ENCODE results near the gene KLHL29.

The KLHL29 gene

GRCh38 chr2:23397478-23397877 is 12.5 kb downstream of the KLHL29 start:
- DNase-seq = no peak

- DNase-seq = no peak
Measured at GRCh38 chr2:23399674-23400261, 14.8 kb downstream of the KLHL29 start.

- no peak for DNase-seq
Measured at GRCh38 chr2:23400703-23401102, 15.7 kb downstream of the KLHL29 start.

GRCh38 chr2:23401427-23402204 is 16.6 kb downstream of the KLHL29 start:
- DNase-seq = no peak

GRCh38 chr2:23402205-23402740 is 17.3 kb downstream of the KLHL29 start:
- no peak for DNase-seq

GRCh38 chr2:23404426-23404825 is 19.4 kb downstream of the KLHL29 start:
- DNase-seq = peak; percentile 47

- no peak for DNase-seq
Measured at GRCh38 chr2:23409248-23409647, 24.3 kb downstream of the KLHL29 start.

GRCh38 chr2:23410596-23410995 is 25.6 kb downstream of the KLHL29 start:
- DNase-seq = no peak

- no peak for DNase-seq
Measured at GRCh38 chr2:23411752-23412431, 26.9 kb downstream of the KLHL29 start.

- DNase-seq = no peak
Measured at GRCh38 chr2:23412556-23413155, 27.7 kb downstream of the KLHL29 start.

GRCh38 chr2:23413641-23414040 is 28.7 kb downstream of the KLHL29 start:
- DNase-seq = no peak

- DNase-seq = no peak
Measured at GRCh38 chr2:23414106-23414505, 29.1 kb downstream of the KLHL29 start.

- no peak for DNase-seq
Measured at GRCh38 chr2:23414871-23415270, 29.9 kb downstream of the KLHL29 start.

GRCh38 chr2:23417310-23417709 is 32.3 kb downstream of the KLHL29 start:
- DNase-seq = no peak

- no peak for DNase-seq
Measured at GRCh38 chr2:23418056-23418455, 33.1 kb downstream of the KLHL29 start.

- DNase-seq = no peak
Measured at GRCh38 chr2:23418461-23418911, 33.5 kb downstream of the KLHL29 start.

GRCh38 chr2:23419171-23420090 is 34.5 kb downstream of the KLHL29 start:
- DNase-seq = no peak

- DNase-seq = no peak
Measured at GRCh38 chr2:23420091-23420839, 35.3 kb downstream of the KLHL29 start.

- no peak for DNase-seq
Measured at GRCh38 chr2:23420840-23421476, 36.0 kb downstream of the KLHL29 start.
